Brain microvascular endothelial cell (primary cell): ENCODE measurements around the gene HOXB9.

ENCODE experiments used
- DNase-seq: peaks from one replicate; pipeline ENCODE4 v3.0.0-alpha.2; 2020
- H3K27ac ChIP-seq: fragments of 250-450 bp; sonication (Bioruptor Pico); 2 replicates; pipeline ENCODE4 v1.5.1; 2020; ENCODE audit warnings: mild to moderate bottlenecking, moderate library complexity
- H3K27me3 ChIP-seq: fragments of 250-450 bp; sonication (Bioruptor Pico); replicated peaks from 2 replicates; pipeline ENCODE4 v1.5.1; 2020; ENCODE audit warnings: mild to moderate bottlenecking
- H3K36me3 ChIP-seq: fragments of 250-450 bp; sonication (Bioruptor Pico); replicated peaks from 2 replicates; pipeline ENCODE4 v1.5.1; 2020; ENCODE audit warnings: mild to moderate bottlenecking
- H3K4me3 ChIP-seq: 2 replicates; pipeline ENCODE4 v1.5.1; 2011; ENCODE audit warnings: low read depth, mild to moderate bottlenecking, control low read depth, low read length, moderate library complexity
- in situ Hi-C: cut with HindIII; loops from 2 replicates; pipeline ENCODE4 v1.10.0; 2017; ENCODE audit warnings: low sequenced_read_pairs, low pct_ligation_motif_present
- TF ChIP-seq, protein P1 (sequence below): IDR thresholded peaks from 2 replicates; pipeline ENCODE4 v1.5.1; 2011; ENCODE audit warnings: low read depth, mild to moderate bottlenecking, moderate library complexity, low read length, control low read depth, inconsistent platforms; ENCODE audit errors: missing control alignments

HOXB9 gene

DNA sequence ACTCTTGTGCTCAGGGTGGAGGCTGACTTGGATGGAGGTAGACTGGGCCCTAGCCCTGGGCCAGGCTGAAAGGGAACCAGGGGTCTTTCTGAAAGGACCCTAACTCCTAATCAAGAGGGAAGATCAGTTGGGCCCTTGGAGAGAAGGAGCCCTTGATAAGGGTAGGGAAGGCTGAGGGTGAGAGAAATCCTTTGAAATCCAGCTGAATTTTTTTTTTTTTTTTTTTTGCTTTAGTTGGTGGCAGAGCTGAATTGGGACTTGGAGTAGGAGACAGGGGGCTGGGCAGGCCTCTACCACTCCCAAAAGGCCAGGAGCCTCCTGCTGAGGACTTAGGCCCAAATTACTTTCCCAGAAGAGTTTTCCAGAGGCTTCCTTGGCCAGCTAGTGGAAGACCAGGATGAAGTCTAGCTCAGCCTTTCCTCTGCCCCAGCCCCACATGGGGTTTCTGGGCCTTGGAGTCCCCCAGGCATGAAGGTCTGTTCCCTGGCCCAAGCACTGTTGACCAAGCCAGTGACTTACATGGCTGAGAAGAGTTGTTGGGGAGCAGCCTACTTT is 35.5 kb downstream of the HOXB9 start:
- TF ChIP-seq, protein P1, sequence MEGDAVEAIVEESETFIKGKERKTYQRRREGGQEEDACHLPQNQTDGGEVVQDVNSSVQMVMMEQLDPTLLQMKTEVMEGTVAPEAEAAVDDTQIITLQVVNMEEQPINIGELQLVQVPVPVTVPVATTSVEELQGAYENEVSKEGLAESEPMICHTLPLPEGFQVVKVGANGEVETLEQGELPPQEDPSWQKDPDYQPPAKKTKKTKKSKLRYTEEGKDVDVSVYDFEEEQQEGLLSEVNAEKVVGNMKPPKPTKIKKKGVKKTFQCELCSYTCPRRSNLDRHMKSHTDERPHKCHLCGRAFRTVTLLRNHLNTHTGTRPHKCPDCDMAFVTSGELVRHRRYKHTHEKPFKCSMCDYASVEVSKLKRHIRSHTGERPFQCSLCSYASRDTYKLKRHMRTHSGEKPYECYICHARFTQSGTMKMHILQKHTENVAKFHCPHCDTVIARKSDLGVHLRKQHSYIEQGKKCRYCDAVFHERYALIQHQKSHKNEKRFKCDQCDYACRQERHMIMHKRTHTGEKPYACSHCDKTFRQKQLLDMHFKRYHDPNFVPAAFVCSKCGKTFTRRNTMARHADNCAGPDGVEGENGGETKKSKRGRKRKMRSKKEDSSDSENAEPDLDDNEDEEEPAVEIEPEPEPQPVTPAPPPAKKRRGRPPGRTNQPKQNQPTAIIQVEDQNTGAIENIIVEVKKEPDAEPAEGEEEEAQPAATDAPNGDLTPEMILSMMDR = no peak
- no peak overlapping the region for H3K27ac ChIP-seq
- peaks cover 95% of the 10 kb centered on the region for H3K27me3 ChIP-seq
- H3K36me3 ChIP-seq = no peaks in the 10 kb centered on the region
- in situ Hi-C loops = no loop called here
- H3K4me3 ChIP-seq = no peak overlapping the region
- no peak for DNase-seq

- H3K27ac ChIP-seq = no peak within 1 kb of the TSS
- in situ Hi-C loops = no loop called here
- TF ChIP-seq, protein P1 = no peak
- no peaks in the 10 kb centered on the region for H3K36me3 ChIP-seq
- H3K4me3 ChIP-seq = no peak within 1 kb of the TSS
- peaks cover 93% of the 10 kb centered on the region for H3K27me3 ChIP-seq
- no peak for DNase-seq
Measured at GRCh38 chr17:48589831-48590606, 36.1 kb downstream of the HOXB9 start, which contains the start of gene HOXB3. Gene HOXB3 (minus strand): TSS chr17:48590241. CDS start chr17:48552474, 37,767 bp downstream.

GRCh38 chr17:48589060-48589830 is 36.9 kb downstream of the HOXB9 start:
- H3K27ac ChIP-seq = no peak overlapping the region

DNA sequence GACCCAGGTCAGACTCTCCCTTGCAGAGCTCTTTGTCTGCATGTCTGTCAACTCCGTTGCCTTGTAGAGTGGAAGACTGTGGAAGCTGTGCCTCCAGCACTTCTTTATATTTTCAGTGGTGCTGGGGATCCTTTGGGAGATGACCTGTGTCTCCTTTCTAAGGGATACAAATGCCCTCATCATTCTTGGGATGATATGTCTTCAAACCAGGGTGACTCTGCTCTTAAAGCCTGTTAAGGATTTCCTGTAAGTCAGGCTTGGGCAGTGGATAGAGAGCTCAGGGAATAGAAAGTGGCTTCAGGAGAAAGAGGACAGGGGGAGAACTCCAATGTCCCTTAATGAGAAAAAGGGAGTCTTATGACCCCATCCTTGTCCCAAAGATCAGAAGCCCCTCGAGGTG is 37.6 kb downstream of the HOXB9 start:
- Histone ChIP-seq H3K27ac (no peak overlapping the region), H3K4me3 (no peak overlapping the region), H3K27me3 (peaks cover 93% of the 10 kb centered on the region), H3K36me3 (no peaks in the 10 kb centered on the region)
- TF ChIP-seq, protein P1 = no peak
- in situ Hi-C loops = no loop called here
- DNase-seq = no peak

More at GRCh38 chr17:48589060-48589830, 36.9 kb downstream of the HOXB9 start:
- Histone ChIP-seq H3K36me3 (no peaks in the 10 kb centered on the region), H3K27me3 (peaks cover 92% of the 10 kb centered on the region), H3K4me3 (no peak overlapping the region)
- DNase-seq = no peak
- in situ Hi-C loops = no loop called here
- TF ChIP-seq, protein P1 = no peak

GRCh38 chr17:48588074-48588415 is 38.1 kb downstream of the HOXB9 start:
- Histone ChIP-seq H3K4me3 (no peak overlapping the region), H3K27ac (no peak overlapping the region), H3K27me3 (peaks cover 93% of the 10 kb centered on the region), H3K36me3 (no peaks in the 10 kb centered on the region)
- TF ChIP-seq, protein P1 = no peak
- no peak for DNase-seq
- in situ Hi-C loops = no loop called here
